Karpas-422 (cell line): Measurements from ENCODE around the gene BDH2. TPM values are rescaled to one million over a fixed set of nuclear protein-coding genes. Genes with fewer than 3 reads are reported as not detected.

Experiments
- DNase-seq: peaks from one replicate; pipeline ENCODE4 v3.0.0-alpha.2; 2015
- H2AFZ ChIP-seq: fragments of 200-600 bp; sonication (generic); 2 replicates; pipeline ENCODE4 v1.6.1; 2014; ENCODE audit warnings: antibody characterized with exemption, low read length, mixed read lengths
- H3K27ac ChIP-seq: fragments of 200-600 bp; sonication (generic); 2 replicates; pipeline ENCODE4 v1.5.1; 2014; ENCODE audit warnings: mild to moderate bottlenecking, low read length, moderate library complexity
- H3K27me3 ChIP-seq: fragments of 200-600 bp; sonication (generic); 2 replicates; pipeline ENCODE4 v1.6.1; 2014; ENCODE audit warnings: low read length, mixed read lengths
- H3K36me3 ChIP-seq: fragments of 200-600 bp; sonication (generic); 2 replicates; pipeline ENCODE4 v1.6.1; 2014; ENCODE audit warnings: low read length, mixed read lengths; ENCODE audit not compliant: insufficient read depth
- H3K4me1 ChIP-seq: fragments of 200-600 bp; sonication (generic); 2 replicates; pipeline ENCODE4 v1.6.1; 2014; ENCODE audit warnings: mild to moderate bottlenecking, low read length, mixed read lengths
- H3K4me2 ChIP-seq: fragments of 200-600 bp; sonication (generic); 2 replicates; pipeline ENCODE4 v1.6.1; 2014; ENCODE audit warnings: low read length, low read depth, mild to moderate bottlenecking; ENCODE audit not compliant: poor library complexity, severe bottlenecking
- H3K4me3 ChIP-seq: fragments of 200-600 bp; sonication (generic); 2 replicates; pipeline ENCODE4 v1.5.1; 2014; ENCODE audit warnings: mild to moderate bottlenecking, antibody characterized with exemption, low read length, mixed read lengths
- H3K79me2 ChIP-seq: fragments of 200-600 bp; sonication (generic); 2 replicates; pipeline ENCODE4 v1.6.1; 2014; ENCODE audit warnings: mild to moderate bottlenecking, low read length, mixed read lengths
- H3K9ac ChIP-seq: fragments of 200-600 bp; sonication (generic); 2 replicates; pipeline ENCODE4 v1.6.0; 2014; ENCODE audit warnings: low read length
- H3K9me2 ChIP-seq: fragments of 200-600 bp; sonication (generic), shearing (Covaris generic); replicated peaks from 2 replicates; pipeline ENCODE4 v1.6.0; 2014; ENCODE audit warnings: mild to moderate bottlenecking, low read length, moderate library complexity; ENCODE audit not compliant: insufficient read depth
- H3K9me3 ChIP-seq: fragments of 300-700, 200-600 bp; sonication (generic); 2 replicates; pipeline ENCODE4 v1.6.1; 2014; ENCODE audit warnings: low read length, mixed read lengths
- H4K20me1 ChIP-seq: fragments of 200-600 bp; sonication (generic); 2 replicates; pipeline ENCODE4 v1.6.1; 2014; ENCODE audit warnings: mild to moderate bottlenecking, antibody characterized with exemption, low read length, low read depth; ENCODE audit not compliant: insufficient read depth
- total RNA-seq: library from RNA; depleted of rRNA; stranded (reverse); fragments of >200 nt; shearing (Covaris generic); gene quantifications from 2 replicates; pipeline ENCODE4 v1.2.3, GENCODE V29; 2014; ENCODE audit warnings: low replicate concordance

The BDH2 gene
- total RNA-seq, 1 experiment from 2014 or later = 42.2 TPM

DNA sequence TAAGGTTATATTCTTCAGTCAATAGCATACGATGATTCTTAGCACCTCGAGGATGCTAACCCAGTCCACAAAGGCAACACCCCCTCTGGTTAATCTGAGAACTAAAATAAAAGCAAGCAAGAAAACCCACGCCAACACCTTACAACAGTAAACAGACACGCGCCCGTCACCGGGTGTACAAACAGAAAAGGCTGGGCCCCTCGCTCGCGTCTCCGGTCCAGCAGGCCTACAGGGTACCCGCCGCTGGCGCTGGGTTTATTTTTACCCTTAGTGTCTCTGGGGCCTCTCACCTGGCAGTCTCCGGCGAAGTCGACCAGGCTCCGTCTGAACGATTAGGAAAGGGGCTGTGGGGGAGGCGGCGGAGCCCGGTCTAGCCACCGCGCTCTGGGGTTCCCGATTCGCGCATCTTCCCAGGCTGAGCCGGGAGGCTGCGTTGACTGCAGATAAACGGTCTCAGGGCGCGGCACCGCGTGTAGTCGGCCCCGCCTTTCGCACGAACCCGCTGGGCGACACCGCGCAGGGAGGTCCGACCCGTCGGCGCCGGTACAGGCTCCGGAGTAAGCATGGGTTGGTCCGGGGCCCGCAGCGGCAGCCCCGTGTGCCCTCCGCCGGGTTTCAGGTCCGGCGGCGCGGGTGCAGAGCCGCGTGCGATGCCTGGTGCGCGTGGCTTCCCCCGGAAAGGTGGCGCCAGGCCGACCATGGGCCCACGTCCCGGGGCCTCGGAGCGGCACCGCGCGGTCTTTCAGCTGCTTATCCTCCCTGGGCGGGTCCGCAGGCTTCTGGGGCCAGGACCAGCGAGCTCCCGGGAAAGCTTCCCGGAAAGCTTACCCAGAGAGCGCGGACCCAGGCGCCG, 23.5 kb downstream of the BDH2 start:
- Histone ChIP-seq H2AFZ (peak overlapping the region; percentile 77), H3K9me3 (no peaks in the 10 kb centered on the region), H3K36me3 (peaks cover 17% of the 10 kb centered on the region), H3K9ac (peak overlapping the region; percentile 98), H3K79me2 (peaks cover 60% of the 10 kb centered on the region), H3K9me2 (no peaks in the 10 kb centered on the region), H3K4me1 (peaks cover 56% of the 10 kb centered on the region), H3K4me2 (peak overlapping the region; percentile 93), H3K4me3 (peak overlapping the region; percentile 95), H3K27me3 (no peaks in the 10 kb centered on the region), H3K27ac (peak overlapping the region; percentile 88), H4K20me1 (no peaks in the 10 kb centered on the region)
- peak; percentile 85 for DNase-seq

DNA sequence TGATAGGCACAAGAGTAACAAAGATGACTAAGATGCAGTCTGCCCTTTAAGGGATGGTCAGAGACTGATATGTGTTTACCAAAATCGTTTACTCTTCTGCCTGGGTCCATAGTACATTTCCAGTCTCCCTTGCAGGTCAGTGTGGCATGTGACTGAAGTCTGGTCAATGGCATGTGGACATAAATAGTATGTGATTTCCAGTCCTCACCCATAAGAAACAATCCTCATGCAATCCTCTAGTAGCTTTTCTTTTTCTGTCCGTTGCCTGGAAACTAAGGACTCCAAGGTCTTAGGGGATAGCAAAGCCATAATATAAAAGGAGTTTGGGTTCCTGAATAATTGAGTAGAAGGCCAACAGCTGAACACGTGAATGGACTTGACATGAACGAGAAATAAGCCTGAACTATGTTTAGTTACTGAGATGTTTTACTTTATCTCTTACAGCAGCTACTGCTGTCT, 24.2 kb downstream of the BDH2 start:
- Histone ChIP-seq H3K4me1 (peaks cover 56% of the 10 kb centered on the region), H3K79me2 (peaks cover 66% of the 10 kb centered on the region), H3K4me3 (peak overlapping the region; percentile 95), H3K36me3 (peaks cover 17% of the 10 kb centered on the region), H3K4me2 (peak overlapping the region; percentile 93), H3K27me3 (no peaks in the 10 kb centered on the region), H2AFZ (peak overlapping the region; percentile 77; the same call in 1 of the 2 replicates), H3K27ac (peak overlapping the region; percentile 88), H3K9me2 (no peaks in the 10 kb centered on the region), H3K9ac (peak overlapping the region; percentile 98), H4K20me1 (no peaks in the 10 kb centered on the region), H3K9me3 (no peaks in the 10 kb centered on the region)
- peak; percentile 68 for DNase-seq

DNA sequence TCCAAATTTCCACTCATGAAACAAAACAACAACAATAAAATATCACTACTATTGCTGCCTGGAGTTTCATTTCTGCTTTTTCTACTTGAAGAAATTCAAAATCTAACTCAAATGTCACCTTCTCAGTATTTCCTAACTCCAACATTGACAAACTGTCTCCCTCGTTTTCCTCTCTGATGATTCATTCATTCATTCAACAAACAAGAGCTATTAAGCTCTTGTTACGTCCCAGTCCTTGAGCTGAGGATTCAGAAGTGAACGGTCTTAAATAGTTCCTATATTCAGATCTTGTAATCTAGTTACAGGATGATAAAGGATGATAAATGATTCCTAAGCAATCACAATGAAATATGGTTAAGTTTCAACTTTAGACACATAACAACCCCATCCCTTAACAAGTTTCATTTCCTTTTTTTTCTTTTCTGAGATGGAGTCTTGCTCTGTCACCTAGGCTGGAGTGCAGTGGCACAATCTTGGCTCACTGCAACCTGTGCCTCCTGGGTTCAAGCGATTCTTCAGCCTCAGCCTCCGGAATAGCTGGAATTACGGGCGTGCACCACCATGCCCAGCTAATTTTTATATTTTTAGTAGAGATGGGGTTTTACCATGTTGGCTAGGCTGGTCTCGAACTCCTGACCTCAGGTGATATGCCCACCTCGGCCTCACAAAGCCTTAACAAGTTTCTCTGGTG, 24.7 kb downstream of the BDH2 start:
- no peaks in the 10 kb centered on the region for H3K9me2 ChIP-seq
- DNase-seq = peak; percentile 80
- H2AFZ ChIP-seq = no peak overlapping the region
- no peaks in the 10 kb centered on the region for H3K9me3 ChIP-seq
- peak overlapping the region; percentile 88 for H3K27ac ChIP-seq
- peaks cover 22% of the 10 kb centered on the region for H3K36me3 ChIP-seq
- H3K9ac ChIP-seq = peak overlapping the region; percentile 98
- H3K4me2 ChIP-seq = peak overlapping the region; percentile 93
- peaks cover 72% of the 10 kb centered on the region for H3K79me2 ChIP-seq
- peak overlapping the region; percentile 95 for H3K4me3 ChIP-seq
- H3K4me1 ChIP-seq = peaks cover 55% of the 10 kb centered on the region
- no peaks in the 10 kb centered on the region for H4K20me1 ChIP-seq
- no peaks in the 10 kb centered on the region for H3K27me3 ChIP-seq

DNA sequence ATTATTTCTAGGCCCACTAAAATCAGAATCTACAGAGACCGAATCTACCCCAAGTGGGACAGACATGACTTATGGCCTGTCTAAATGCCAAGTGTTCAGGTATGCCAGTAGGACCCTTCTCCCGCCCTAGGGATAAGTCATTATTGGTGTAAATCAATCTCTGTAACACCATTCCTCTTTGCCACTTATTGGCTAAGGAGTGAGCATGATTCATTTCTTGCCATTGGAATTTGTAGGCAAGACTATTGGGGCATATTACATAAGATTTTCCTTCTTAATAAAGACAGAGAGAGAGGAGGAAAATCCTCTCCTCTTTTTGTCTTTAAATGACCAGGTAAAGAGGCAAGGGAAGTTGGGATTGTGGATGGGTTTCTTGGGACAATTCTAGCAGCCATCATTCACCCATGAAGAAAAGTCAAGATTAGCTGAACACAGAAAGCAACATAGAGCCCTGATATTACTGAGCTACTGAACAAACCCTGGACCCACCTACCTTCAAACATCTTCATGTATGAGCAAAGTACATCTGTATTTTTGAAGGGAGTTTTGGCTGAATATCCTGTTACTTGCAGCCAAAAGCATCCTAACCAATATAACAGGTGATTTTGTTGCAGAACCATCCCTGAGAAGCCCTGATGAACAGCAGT, 25.7 kb downstream of the BDH2 start:
- Histone ChIP-seq H3K79me2 (peaks cover 81% of the 10 kb centered on the region), H3K9me2 (no peaks in the 10 kb centered on the region), H3K4me1 (peaks cover 46% of the 10 kb centered on the region), H3K9ac (peak overlapping the region; percentile 98), H3K27me3 (no peaks in the 10 kb centered on the region), H2AFZ (no peak overlapping the region), H3K27ac (peak overlapping the region; percentile 88), H3K4me2 (peak overlapping the region; percentile 93), H4K20me1 (no peaks in the 10 kb centered on the region), H3K9me3 (no peaks in the 10 kb centered on the region), H3K4me3 (peak overlapping the region; percentile 95), H3K36me3 (peaks cover 28% of the 10 kb centered on the region)
- DNase-seq = no peak

DNA sequence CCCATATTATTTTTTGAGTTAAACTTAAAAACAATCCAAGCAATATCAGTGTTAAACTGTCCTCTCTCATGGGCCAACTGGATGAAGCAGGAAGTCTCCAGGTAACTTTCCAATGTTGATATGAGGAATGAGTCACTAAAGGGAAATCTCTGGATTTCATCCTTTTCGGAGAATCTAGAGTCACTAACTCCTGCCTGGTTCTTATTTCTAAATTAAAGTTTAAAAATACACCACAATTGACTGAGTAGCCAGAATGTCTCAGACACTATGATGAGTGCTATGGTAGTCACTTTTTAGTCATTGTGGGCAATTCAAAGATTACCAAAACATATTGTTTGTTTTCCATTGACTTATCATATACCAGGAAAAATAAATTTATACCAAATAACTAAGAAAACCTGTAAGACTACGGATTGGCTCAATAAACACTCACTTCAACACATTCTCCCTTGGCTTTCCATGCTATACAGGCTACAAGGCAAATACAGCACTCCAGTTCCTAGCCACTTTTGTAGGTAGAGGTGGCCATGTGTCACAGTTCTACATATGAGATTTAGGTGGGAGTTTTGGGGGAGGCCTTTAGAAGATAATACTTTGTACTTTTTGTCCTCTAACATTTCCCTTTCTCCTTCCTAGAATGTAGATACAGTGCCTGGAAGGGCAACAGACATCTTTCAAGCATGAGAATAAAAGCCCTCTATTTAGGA, 31.6 kb downstream of the BDH2 start:
- no peak overlapping the region for H3K4me2 ChIP-seq
- peaks cover 96% of the 10 kb centered on the region for H3K79me2 ChIP-seq
- H3K36me3 ChIP-seq = peaks cover 71% of the 10 kb centered on the region
- H3K27ac ChIP-seq = no peak overlapping the region
- no peaks in the 10 kb centered on the region for H4K20me1 ChIP-seq
- no peak overlapping the region for H3K9ac ChIP-seq
- no peaks in the 10 kb centered on the region for H3K27me3 ChIP-seq
- no peak for DNase-seq
- no peaks in the 10 kb centered on the region for H3K9me3 ChIP-seq
- peaks cover 32% of the 10 kb centered on the region for H3K4me1 ChIP-seq
- H3K9me2 ChIP-seq = no peaks in the 10 kb centered on the region
- no peak overlapping the region for H3K4me3 ChIP-seq
- no peak overlapping the region for H2AFZ ChIP-seq

DNA sequence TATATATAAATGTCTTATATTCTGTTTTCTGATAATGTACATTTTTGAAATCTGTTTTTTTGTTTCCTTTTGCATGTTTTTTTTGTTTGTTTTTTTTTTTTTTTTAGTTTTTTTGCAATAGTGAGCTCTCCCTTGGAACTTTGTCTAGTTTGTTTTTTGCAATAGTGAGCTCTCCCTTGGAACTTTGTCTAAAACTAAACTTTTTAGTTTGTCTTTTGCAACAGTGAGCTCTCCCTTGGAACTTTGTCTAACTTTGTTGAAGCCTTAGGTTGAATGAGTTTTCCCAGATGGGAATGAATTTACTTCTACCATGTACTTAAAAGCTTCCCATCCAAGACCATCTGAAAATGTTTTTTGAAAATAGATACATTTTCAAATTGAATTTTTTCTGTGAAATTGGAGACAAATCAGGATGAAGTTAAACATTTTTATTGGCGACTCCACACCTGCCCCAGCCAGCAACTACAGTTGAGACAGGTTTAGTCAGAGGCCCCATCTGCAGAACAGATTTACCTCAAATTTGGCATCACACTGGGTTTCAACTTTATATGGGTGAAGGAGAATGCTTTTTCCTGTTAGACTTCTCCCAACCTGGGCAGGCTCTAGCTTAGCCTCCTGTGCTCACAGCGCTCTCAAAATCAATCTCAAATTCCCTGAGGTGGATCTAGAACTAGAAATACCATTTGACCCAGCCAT, 39.0 kb downstream of the BDH2 start:
- Histone ChIP-seq H3K4me1 (no peaks in the 10 kb centered on the region), H3K9me2 (no peaks in the 10 kb centered on the region), H3K79me2 (peaks cover 50% of the 10 kb centered on the region), H3K36me3 (peaks cover 59% of the 10 kb centered on the region), H3K4me2 (no peak overlapping the region), H3K9ac (no peak overlapping the region), H4K20me1 (no peaks in the 10 kb centered on the region), H2AFZ (no peak overlapping the region), H3K9me3 (no peaks in the 10 kb centered on the region), H3K27ac (no peak overlapping the region), H3K4me3 (no peak overlapping the region), H3K27me3 (no peaks in the 10 kb centered on the region)
- no peak for DNase-seq

DNA sequence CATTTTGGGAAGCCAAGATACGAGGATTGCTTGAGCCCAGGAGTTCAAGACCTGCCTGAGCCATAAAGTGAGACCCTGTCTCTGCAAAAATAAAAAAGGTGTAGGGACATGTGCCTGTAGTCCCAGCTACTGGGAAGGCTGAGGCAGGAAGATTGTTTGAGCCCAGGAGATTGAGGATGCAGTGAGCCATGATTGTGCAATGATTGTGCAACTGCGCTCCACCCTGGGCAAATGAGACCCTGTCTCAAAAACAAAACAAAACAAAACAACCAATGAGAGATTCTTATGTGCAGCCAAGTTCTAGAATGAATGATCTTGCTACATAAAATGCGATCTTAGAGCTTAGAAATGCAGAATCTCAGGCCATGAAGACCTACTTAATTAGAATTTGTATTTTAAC, 45.6 kb downstream of the BDH2 start:
- Histone ChIP-seq H3K9ac (no peak overlapping the region), H3K27me3 (no peaks in the 10 kb centered on the region), H3K36me3 (peaks cover 18% of the 10 kb centered on the region), H3K27ac (no peak overlapping the region), H3K79me2 (peaks cover 7% of the 10 kb centered on the region), H4K20me1 (no peaks in the 10 kb centered on the region), H3K9me2 (no peaks in the 10 kb centered on the region), H3K4me1 (no peaks in the 10 kb centered on the region), H2AFZ (no peak overlapping the region), H3K9me3 (no peaks in the 10 kb centered on the region), H3K4me3 (no peak overlapping the region), H3K4me2 (no peak overlapping the region)
- no peak for DNase-seq
